HG03558 (cell line): ENCODE results near the gene INSIG2.

Experiments
- ATAC-seq: cut with Tn5 transposase; IDR thresholded peaks from one replicate; pipeline ENCODE4 v1.9.1; 2021; ENCODE audit warnings: moderate number of reproducible peaks; ENCODE audit not compliant: unreplicated experiment; ENCODE audit errors: extremely low read depth

INSIG2 gene

GRCh38 chr2:118088051-118089024 is at the start of gene INSIG2:
Gene INSIG2, plus strand, starts transcription at chr2:118088471. Its CDS starts 8,086 bp downstream, at chr2:118096557.
- peak; percentile 97 for ATAC-seq

GRCh38 chr2:118040891-118041290 is 47.4 kb upstream of the INSIG2 start:
- ATAC-seq, result no peak

GRCh38 chr2:118044103-118044716 is 44.1 kb upstream of the INSIG2 start:
- ATAC-seq, result no peak

DNA sequence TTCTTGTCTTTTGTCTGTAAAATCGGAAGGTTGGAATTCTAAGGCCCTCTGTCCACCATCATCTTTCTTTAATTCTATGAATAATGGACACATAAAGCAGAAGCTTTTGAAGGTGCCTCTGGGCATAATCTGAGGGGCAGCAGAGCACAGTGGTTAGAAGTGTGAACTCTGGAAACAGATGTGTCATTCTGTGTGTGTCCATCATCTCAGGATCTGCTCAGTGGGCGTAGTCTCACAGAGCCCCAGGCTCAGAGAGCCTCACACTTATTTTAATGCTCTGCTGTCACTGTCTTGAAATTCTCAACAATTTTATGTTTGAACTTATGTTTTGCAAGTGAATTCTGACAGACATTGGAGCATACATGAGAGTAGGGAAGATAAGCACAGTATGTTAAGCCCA is 43.4 kb upstream of the INSIG2 start:
- no peak for ATAC-seq

- ATAC-seq, result no peak
Measured at GRCh38 chr2:118045286-118045685, 43.0 kb upstream of the INSIG2 start.

DNA sequence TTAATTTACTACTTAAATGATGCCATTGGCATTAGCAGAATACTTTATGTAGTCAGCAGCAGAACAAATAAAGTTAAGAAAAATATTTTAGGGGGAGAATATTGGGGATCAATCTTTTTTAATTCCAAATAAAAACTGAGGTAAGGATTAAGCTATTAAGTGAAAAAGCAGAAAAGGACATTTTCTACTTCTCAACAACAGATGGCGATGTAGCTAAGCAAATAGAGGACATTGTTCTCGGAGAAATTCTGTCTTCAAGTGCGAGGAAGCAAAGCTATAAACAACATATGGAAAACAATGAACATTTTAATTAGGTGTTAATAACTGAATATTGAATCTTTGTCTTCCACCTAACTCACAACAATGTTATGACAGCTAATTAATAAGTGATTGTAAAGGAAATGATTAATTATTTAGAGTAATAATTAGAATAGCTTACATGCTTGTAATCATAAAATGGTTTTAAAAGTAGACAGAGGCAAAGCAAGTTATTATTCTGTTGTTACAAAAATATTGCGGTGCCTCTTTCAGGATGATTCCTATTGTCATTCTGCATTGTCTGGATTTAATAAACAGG is 41.5 kb upstream of the INSIG2 start:
- no peak for ATAC-seq

GRCh38 chr2:118047380-118047826 is 40.9 kb upstream of the INSIG2 start:
- no peak for ATAC-seq

DNA sequence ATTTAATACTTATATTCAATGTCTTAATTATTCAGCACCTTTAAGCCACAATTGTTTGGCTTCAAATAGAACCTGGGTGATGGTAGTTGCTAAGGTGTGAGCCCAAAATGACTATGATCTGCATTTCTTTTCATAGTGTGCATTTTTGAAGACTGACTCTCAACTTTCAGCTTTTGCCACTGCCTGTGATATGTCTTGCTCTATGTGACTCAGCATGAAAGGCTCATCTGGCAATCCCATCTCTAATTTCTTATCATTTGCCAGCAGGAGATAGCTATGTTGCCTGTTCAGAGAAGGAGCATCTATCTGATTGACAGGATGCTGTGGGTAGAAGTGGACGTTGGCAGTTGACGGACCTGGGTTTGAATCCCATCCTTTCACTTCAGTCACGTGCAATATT is 39.9 kb upstream of the INSIG2 start:
- ATAC-seq, result no peak

GRCh38 chr2:118049140-118049815 is 39.0 kb upstream of the INSIG2 start:
- no peak for ATAC-seq

DNA sequence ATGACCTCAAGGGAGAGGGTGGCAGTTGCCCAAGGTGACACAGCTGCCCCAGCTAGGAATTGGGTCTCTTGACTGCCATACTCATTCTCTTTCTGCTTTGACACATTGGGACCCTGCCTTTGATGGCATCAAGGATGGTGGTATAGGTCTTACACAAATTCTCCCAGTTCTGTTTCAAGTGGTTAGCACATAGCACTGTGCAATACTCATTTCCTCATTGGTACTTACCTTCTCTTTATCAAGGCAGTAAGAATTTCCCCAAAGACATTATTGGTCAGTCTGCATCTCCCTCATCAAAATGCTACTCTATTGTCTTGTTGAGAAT is 38.5 kb upstream of the INSIG2 start:
- no peak for ATAC-seq

GRCh38 chr2:118050386-118050785 is 37.9 kb upstream of the INSIG2 start:
- no peak for ATAC-seq

DNA sequence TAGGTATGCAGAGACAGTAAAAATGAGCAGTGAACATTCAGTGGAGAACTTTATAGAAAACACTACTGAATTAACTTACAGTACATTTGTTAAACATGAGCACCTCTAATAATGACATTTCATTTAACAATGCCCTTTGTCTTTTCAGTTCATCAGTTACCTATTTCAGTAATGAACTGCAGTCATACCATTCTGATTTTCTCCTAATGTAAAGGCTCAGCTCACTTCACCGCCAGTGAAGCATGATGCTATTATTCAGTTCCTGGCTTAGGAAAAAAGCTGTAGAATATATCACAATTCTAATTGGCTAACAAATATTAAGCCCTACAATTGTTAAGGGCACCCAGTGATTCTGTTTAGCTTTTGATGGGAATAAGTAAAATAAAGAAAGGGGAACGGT is 37.3 kb upstream of the INSIG2 start:
- no peak for ATAC-seq

- ATAC-seq, result no peak
Measured at GRCh38 chr2:118051826-118052358, 36.4 kb upstream of the INSIG2 start.

DNA sequence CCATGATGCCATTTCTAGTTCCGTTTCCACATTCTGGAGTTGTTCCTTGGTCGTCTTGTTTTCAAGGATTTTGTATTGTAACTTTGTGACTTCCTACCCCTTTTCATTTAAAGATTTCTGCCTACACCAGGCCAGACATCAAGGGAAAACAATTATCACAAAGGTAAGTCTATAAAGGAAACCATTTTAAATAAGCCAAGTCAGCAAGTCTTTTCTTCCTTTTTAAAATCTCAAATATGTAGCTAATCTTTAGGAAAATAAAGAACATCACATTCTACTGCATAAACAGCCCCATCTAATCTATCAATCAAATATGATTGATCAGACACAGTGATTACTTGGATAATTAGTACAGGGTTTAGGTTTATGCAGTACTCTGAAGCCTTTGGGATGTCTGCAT is 35.8 kb upstream of the INSIG2 start:
- no peak for ATAC-seq

- no peak for ATAC-seq
Measured at GRCh38 chr2:118053681-118054080, 34.6 kb upstream of the INSIG2 start.

DNA sequence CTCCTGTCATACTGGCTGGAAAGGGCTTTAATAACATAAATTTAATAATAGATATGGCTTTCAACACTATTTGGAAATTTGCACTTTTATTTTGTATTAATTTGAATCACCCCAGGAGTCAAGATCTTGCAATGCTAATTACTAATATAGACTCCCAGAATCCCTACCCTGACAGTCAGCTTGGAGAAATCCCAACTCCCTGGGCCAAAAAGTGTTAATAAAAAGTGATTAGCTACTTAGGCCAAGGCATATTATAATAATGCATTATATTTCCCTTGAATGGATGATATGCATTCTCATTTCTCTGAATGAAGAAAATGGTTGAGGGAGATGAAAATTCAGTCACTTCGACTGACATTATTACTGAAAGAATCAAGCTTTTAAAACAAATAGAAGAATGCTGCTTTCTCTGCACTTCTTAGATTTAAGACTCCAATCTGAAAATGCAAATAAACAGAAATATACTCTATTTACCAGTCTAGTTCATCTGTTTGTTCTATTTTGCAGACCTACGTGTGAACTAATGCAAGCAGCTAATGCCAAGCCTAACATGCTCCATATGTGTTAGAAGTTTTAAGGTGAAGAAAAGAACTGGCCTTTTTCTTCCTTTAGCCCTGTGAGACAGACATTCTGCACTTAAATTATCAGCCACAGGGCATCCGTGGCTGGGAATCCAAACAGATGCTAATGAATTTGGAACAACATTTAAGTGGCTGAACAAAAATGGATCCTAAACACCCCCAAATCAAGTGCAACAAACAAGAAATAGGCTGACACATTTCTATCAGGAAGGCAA is 33.9 kb upstream of the INSIG2 start:
- no peak for ATAC-seq

- ATAC-seq, result peak; percentile 62
Measured at GRCh38 chr2:118055512-118056164, 32.6 kb upstream of the INSIG2 start.

GRCh38 chr2:118056165-118056534 is 32.1 kb upstream of the INSIG2 start:
- ATAC-seq, result peak; percentile 75

DNA sequence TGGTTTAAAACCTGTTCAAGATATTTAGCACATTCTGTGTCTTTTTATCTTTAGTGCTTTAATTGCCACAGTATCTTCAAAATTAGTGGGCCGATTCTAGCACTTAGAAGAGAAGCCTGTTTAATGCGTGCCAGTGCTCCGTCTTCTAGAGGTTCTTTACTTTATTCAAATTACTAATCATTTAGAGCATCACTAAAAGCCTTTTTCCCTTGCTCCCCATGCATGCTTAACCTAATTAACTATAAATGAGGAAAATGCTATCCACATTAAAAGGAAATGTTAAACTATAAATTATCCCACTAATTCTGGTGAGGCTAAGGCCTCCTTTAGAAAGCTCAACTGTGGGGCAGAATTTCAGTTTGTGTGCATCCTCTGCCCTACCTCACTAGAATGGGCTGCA is 31.5 kb upstream of the INSIG2 start:
- no peak for ATAC-seq
